Activated naive CD4-positive, alpha-beta T cell treated with anti-CD3 and anti-CD28 coated beads, Interleukin-2, amount 50 U/mL, for 24 hours (primary cell): ENCODE measurements around the gene NOS1AP.
"Not testable (repeated sequence)": the region's sequence is repeated elsewhere in the genome, so short reads cannot be mapped to it uniquely, and the experiment has no call there.

Experiments used
- H3K27ac Mint-ChIP-seq: one replicate; pipeline ENCODE4 v1.8.0; 2021; ENCODE audit warnings: mild to moderate bottlenecking, mixed read lengths
- H3K27me3 Mint-ChIP-seq: one replicate; pipeline ENCODE4 v1.8.0; 2021; ENCODE audit warnings: mixed read lengths
- H3K36me3 Mint-ChIP-seq: one replicate; pipeline ENCODE4 v1.8.0; 2021; ENCODE audit warnings: mixed read lengths
- H3K4me1 Mint-ChIP-seq: one replicate; pipeline ENCODE4 v1.8.0; 2021; ENCODE audit warnings: mixed read lengths
- H3K4me3 Mint-ChIP-seq: one replicate; pipeline ENCODE4 v1.8.0; 2021; ENCODE audit warnings: mild to moderate bottlenecking, mixed read lengths
- H3K9me3 Mint-ChIP-seq: one replicate; pipeline ENCODE4 v1.8.0; 2021; ENCODE audit warnings: mixed read lengths

The NOS1AP gene

DNA sequence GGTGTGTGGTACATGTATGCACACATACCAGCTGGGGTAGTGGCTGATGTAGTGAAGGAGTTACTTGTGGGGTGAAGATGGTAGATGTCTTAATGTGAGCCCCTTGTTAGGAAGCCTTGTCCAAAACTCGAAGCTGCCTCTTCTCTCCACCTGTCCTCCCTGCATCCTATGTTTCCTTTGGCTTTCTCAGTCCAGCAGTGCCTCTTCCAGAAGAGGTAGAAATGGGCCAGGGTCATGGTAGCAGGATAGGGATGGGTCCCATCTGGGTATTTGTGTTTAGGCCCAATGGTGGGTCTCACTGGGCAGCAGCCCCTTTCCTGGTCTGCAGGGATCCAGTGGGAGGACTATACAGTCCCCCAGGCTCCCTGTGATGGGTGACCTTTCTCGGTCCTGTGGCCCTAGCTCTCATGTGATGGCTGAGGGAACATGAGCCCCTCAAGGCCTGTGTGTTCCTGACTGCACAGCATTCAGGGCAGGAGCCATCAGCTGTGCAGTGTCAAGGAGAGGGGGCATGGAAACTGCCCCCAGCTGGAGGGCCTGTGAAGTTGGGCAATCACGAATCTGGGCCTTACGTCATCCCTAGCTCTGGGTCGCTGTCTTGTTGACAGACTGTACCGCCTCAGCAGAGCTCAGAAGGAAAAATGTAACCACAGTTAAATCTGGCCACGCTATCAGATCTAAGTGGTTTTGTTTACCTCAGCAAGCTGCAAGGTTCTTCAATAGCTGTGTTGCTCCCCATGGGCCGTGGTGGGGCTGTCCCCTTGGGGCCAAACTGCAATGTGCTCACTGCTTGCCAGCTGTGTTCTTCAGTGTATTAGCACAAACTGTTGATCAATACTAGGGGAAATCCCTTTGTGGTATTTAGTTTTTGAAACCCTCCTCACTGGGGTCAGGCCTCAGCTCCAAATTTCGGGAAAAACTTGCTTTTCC lies 82.7 kb downstream of the NOS1AP start:
- no peaks in the 10 kb centered on the region for H3K4me1 Mint-ChIP-seq
- no peak overlapping the region for H3K27ac Mint-ChIP-seq
- H3K36me3 Mint-ChIP-seq, result no peaks in the 10 kb centered on the region
- H3K27me3 Mint-ChIP-seq, result peaks cover 8% of the 10 kb centered on the region
- no peaks in the 10 kb centered on the region for H3K9me3 Mint-ChIP-seq
- no peak overlapping the region for H3K4me3 Mint-ChIP-seq

DNA sequence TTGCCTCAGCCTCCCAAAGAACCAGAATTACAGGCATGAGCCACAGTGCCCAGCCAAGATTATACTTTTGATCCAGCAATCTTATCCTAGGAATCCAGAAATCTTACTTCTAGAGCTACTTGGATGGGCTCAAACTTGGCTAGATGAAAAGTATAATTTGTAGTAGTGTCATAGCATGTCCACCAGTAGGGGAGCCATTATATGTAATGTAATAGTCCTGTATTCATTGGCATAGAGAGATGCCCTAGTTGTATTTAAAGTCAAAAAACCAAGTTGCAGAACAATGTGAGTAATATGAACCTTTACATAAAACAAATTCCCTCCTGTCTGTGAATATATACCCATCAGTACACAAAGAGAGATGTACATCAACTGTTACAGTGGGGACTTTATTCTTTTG lies 83.9 kb downstream of the NOS1AP start:
- no peaks in the 10 kb centered on the region for H3K4me1 Mint-ChIP-seq
- H3K36me3 Mint-ChIP-seq, result no peaks in the 10 kb centered on the region
- no peaks in the 10 kb centered on the region for H3K9me3 Mint-ChIP-seq

DNA sequence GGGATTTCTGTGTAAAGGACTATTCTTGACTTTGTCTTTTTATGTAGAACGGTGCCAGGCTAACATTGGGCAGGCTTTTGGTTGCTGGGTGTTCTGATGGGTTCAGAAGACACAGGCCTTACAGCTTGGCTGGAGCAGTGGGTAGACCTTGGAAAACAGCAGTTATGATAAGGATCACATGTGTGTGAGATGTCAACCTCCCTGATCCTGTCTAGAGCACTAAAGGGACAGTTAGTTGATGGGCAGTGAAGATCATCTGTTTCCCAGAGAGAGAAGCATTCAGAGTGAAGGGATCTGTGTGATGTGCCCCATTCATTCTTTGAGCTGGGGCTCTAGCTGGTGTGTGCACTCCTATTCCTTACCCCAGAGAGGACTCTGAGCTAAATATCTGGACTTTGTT lies 88.0 kb downstream of the NOS1AP start:
- Mint-ChIP-seq H3K36me3 (no peaks in the 10 kb centered on the region), H3K4me1 (no peaks in the 10 kb centered on the region), H3K27ac (no peak overlapping the region), H3K27me3 (peaks cover 2% of the 10 kb centered on the region), H3K4me3 (no peak overlapping the region), H3K9me3 (no peaks in the 10 kb centered on the region)

More for the DNA sequence above, 83.9 kb downstream of the NOS1AP start:
- no peak overlapping the region for H3K27ac Mint-ChIP-seq
- H3K4me3 Mint-ChIP-seq, result no peak overlapping the region
- peaks cover 6% of the 10 kb centered on the region for H3K27me3 Mint-ChIP-seq

DNA sequence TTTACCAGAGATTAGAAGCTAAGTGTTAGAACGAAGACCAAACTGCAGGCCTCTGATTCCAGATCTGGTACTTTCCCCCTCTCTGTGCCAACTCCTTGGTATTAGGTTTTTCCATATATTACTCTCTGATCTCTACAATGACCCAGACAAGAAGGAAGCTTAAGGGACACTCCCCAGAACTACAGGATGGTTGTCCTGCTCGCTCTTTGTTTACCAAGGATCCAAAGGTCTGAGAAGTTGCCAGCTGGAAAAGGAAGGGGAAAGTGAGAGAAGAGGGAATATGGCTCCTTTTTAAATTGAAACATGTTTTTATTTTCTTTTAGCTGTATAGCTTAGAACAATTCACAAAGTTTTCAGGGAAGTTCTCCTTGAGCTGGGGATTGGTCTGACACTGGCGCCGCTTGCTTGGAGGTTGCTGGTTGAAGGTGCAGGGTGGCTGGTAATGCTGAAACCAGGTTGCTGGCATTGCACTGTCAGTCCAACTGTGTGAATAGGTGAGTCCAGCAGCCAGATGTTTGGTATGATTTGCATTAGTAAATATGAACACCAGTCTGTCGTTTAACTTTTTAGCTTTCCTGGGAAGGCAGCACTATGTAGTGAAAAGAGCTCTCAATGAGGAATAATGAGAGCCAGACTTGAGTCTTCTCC lies 89.3 kb downstream of the NOS1AP start:
- Mint-ChIP-seq H3K4me1 (no peaks in the 10 kb centered on the region), H3K27ac (no peak overlapping the region)

DNA sequence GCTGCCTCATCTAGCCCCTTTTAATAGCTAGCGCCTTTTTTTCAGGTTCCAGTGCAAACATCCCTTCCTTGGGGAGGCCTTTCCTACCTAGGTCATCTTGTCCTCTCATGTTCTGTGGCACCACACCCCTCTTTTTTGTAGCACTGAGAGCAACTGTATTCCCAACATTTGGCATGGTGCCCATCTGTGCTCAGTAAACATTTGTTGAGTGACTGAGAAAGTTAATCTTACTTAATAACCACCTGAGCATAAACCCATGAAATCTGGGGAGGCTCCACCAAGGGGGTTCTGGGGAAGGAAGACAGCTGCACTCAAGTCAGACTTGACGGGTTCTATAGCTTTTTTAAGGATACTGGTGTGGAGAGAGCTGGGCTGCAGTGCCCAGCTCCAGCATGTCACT lies 90.0 kb downstream of the NOS1AP start:
- Mint-ChIP-seq H3K4me3 (no peak overlapping the region), H3K27ac (no peak overlapping the region), H3K36me3 (no peaks in the 10 kb centered on the region), H3K9me3 (no peaks in the 10 kb centered on the region), H3K4me1 (no peaks in the 10 kb centered on the region), H3K27me3 (peaks cover 7% of the 10 kb centered on the region)

More for the DNA sequence above, 89.3 kb downstream of the NOS1AP start:
- H3K4me3 Mint-ChIP-seq, result no peak overlapping the region
- H3K36me3 Mint-ChIP-seq, result no peaks in the 10 kb centered on the region
- H3K9me3 Mint-ChIP-seq, result no peaks in the 10 kb centered on the region
- peaks cover 6% of the 10 kb centered on the region for H3K27me3 Mint-ChIP-seq

DNA sequence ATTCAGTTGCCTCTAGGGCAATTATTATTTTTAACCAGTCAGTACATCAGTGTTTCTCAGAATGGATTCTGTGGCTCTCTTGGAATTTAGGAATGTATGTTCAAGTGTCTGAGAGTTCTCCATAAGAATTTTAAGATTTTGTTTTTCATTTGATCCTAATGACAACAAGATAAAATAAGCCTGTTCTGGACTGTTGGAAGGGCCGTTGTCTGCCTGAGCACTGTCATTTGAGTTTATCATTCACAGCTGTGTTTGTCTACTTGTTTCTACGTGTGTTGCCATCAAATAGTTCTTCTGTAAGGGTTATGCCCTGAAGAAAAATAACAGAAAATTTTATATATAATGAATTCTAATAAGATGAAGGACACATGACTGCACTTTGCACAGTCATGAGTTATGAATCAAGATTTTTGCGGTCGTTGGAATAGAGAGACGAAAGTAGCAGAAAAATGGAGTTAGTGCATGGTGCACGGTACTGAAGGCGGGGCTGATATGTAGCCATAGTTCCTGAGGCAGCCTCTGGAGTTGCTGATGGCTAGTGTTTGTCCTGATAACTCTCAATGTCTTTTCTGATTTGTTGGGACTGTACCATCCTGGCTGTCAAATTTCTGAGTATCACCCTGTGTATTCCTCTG lies 92.5 kb downstream of the NOS1AP start:
- no peak overlapping the region for H3K27ac Mint-ChIP-seq
- no peaks in the 10 kb centered on the region for H3K36me3 Mint-ChIP-seq
- H3K4me1 Mint-ChIP-seq, result no peaks in the 10 kb centered on the region
- peaks cover 14% of the 10 kb centered on the region for H3K27me3 Mint-ChIP-seq
- H3K4me3 Mint-ChIP-seq, result no peak overlapping the region
- no peaks in the 10 kb centered on the region for H3K9me3 Mint-ChIP-seq

DNA sequence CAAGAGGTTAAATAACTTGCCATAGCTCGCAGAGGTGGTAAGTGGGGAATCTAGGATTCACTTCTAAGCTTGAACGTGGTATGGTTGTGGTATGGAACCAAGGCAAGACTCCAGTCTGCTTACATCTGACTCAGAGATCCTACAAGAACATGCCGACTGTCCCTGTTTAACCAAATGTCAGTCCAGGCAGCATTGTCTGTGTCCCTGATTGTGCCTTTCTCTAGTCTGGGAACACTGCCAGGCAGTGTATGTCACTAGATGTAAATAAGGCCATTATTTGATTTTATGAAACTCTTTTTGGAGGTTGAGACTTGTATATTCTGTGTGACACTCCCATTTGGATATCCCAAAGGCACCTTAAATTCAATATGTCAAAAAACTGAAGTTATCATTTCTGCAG lies 96.0 kb downstream of the NOS1AP start:
- H3K9me3 Mint-ChIP-seq, result no peaks in the 10 kb centered on the region
- no peaks in the 10 kb centered on the region for H3K4me1 Mint-ChIP-seq
- H3K27me3 Mint-ChIP-seq, result peaks cover 15% of the 10 kb centered on the region
- no peaks in the 10 kb centered on the region for H3K36me3 Mint-ChIP-seq
- H3K4me3 Mint-ChIP-seq, result no peak overlapping the region
- H3K27ac Mint-ChIP-seq, result no peak overlapping the region

DNA sequence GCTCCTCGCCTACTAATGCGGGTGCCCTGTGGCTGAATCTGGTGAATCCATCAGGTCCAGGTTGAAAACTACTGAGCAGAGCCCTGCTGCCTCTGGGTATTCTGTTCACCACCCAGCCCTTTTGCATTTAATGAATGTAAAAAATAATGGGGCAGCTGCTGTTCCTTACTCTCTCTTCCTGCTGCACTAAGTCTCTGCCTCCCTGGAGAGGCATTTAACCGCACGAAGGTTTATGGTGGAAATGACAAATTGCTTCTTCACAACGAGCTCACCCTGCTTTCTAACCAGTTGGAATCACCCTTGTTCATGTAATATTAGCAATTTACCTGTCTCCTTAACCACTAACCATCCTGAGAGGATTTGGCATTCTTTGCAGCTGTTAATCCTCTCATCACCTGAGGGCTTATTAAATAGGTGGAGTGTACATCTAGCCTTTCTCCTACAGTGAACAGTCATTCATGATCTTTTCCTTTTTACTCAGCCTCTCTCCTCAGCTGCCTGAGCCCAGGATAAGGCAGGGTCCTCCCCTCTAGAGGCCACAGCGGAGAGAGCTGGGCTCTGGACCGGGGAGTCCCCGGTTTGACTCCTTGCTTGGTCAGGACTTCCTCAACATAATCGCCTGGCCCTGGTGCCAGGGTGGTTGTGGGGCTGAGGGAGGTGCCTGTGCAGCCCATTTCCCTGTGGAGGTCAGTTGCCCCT lies 97.6 kb downstream of the NOS1AP start:
- Mint-ChIP-seq H3K4me3 (no peak overlapping the region), H3K4me1 (no peaks in the 10 kb centered on the region), H3K27ac (no peak overlapping the region), H3K36me3 (no peaks in the 10 kb centered on the region), H3K27me3 (peaks cover 14% of the 10 kb centered on the region), H3K9me3 (no peaks in the 10 kb centered on the region)

DNA sequence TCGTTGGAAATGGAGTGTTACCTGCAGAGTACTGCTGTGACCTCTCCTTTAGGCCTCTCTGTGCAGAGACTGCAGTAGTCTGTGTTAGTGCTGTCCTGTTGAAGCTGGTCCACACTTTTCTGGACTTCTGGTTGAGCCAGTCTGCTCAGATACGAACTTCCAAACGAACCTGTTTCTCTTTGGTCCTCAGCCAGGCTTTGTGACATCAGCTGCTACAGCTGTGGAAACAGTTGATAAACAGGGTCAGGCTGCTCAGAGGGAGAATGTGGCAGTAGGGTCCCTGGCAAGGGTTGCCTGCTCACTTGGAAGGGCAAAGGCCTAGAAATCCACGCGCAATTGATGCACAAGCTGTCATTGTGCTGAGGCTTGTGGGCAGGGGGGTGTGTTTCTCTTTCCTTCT lies 98.8 kb downstream of the NOS1AP start:
- peaks cover 13% of the 10 kb centered on the region for H3K27me3 Mint-ChIP-seq
- no peaks in the 10 kb centered on the region for H3K9me3 Mint-ChIP-seq
- no peak overlapping the region for H3K4me3 Mint-ChIP-seq

DNA sequence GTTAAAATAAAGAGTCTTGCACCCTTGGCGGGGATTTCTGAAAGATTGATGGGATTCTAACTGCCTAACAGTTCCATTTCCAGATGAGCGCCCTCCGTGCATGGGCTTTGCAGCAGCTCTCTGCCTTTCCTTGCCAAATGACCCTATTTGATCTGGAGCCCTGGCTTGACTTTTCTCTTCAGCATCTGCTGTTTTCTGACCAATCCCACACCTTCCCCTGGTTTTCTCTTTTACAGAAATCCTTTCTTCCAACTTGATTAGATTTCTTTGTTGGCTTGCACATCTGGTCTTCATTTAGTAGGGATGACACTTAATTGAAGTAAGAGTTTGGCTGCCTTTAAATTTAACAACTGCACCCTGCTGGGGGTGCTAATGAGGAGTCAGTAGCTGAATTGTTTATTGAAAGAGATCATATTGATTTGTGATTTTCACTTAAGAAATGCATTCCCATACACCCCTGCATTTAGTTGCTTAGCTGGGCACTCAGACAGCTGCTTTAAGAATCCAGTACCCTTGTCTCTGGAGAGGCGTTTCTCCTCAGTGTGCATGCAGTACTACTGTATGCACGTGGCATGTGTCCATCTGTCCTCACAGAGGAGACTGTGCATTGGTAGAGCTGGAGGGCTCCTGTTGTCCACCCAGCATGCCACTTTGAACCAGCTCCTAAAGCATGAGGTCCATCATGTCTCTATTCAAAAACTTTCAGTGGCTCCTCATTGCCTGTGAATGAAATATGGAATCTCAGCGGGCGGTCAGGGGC lies 99.7 kb downstream of the NOS1AP start:
- H3K4me1 Mint-ChIP-seq, result no peaks in the 10 kb centered on the region
- H3K27me3 Mint-ChIP-seq, result peaks cover 9% of the 10 kb centered on the region

More for the DNA sequence above, 98.8 kb downstream of the NOS1AP start:
- no peak overlapping the region for H3K27ac Mint-ChIP-seq
- H3K36me3 Mint-ChIP-seq, result no peaks in the 10 kb centered on the region
- no peaks in the 10 kb centered on the region for H3K4me1 Mint-ChIP-seq

DNA sequence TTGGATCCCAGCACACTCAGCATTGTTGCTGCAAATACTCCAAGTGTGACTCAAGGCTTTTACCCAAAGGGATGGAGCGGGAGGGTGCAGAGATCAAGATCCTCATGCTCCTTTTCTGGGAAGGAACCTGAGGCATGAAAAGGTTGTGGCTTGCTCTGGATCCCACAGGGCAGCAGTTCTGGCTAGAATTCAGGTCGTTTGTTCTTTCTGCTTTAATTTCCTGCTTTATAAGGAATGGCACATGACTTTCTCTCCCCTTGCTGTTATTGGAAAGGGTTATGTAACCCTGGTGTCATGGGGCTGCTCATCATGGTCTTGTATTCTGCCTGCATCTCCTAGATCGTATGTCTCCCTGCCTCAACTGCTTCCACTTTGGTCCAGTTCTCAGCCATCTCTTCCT lies 101.6 kb downstream of the NOS1AP start:
- Mint-ChIP-seq H3K9me3 (no peaks in the 10 kb centered on the region), H3K36me3 (no peaks in the 10 kb centered on the region), H3K4me3 (no peak overlapping the region), H3K27me3 (peaks cover 6% of the 10 kb centered on the region), H3K4me1 (no peaks in the 10 kb centered on the region), H3K27ac (no peak overlapping the region)

More for the DNA sequence above, 99.7 kb downstream of the NOS1AP start:
- Mint-ChIP-seq H3K4me3 (no peak overlapping the region), H3K9me3 (no peaks in the 10 kb centered on the region), H3K27ac (no peak overlapping the region), H3K36me3 (no peaks in the 10 kb centered on the region)

DNA sequence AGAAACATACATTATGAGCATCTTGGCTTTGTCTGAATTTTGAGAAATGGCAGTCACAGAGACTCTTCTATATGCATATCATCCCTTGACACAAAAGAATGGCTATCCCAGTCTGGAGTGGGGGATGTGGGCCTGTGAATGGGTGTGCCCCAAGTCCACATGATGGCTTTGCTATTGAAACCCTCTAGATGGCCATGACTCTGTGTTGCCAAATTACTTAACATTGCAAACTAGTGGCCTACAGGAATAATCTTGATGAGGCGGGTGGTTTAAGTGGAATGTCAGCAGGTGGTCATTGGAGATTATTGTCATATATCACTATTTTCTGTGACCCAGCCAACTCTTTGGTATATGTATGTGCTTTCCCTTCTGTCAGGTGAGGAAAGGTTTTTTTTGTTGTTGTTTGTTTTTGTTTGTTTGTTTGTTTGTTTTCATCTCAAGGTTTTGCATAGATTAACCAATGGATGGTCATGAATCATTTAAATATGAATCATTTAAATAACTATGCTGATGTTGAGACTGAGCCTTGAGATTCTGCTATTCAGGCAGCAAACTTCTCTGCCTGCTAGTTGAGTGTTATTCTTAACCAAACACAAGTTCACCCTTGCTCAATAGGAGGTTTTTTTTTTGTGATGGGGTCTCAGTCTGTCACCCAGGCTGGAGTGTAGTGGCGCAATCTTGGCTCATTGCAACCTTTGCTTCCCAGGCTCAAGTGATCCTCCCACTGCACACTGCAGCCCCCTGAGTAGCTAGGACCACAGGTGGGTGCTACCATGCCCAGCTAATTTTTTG lies 103.0 kb downstream of the NOS1AP start:
- Mint-ChIP-seq H3K27ac (no peak overlapping the region), H3K4me3 (no peak overlapping the region), H3K9me3 (no peaks in the 10 kb centered on the region), H3K36me3 (no peaks in the 10 kb centered on the region), H3K27me3 (peaks cover 2% of the 10 kb centered on the region), H3K4me1 (no peaks in the 10 kb centered on the region)

DNA sequence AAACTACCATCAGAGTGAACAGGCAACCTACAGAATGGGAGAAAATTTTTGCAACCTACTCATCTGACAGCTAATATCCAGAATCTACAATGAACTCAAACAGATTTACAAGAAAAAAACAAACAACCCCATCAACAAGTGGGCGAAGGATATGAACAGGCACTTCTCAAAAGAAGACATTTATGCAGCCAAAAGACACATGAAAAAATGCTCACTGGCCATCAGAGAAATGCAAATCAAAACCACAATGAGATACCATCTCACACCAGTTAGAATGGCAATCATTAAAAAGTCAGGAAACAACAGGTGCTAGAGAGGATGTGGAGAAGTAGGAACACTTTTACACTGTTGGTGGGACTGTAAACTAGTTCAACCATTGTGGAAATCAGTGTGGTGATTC lies 104.1 kb downstream of the NOS1AP start:
- H3K4me1 Mint-ChIP-seq, H3K27ac Mint-ChIP-seq, H3K27me3 Mint-ChIP-seq, H3K36me3 Mint-ChIP-seq, H3K4me3 Mint-ChIP-seq, H3K9me3 Mint-ChIP-seq: not testable (repeated sequence)

DNA sequence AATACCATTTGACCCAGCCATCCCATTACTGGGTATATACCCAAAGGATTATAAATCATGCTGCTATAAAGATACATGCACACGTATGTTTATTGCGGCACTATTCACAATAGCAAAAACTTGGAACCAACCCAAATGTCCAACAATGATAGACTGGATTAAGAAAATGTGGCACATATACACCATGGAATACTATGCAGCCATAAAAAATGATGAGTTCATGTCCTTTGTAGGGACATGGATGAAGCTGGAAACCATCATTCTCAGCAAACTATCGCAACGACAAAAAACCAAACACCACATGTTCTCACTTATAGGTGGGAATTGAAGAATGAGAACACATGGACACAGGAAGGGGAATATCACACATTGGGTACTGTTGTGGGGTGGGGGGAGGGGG lies 104.5 kb downstream of the NOS1AP start:
- H3K36me3 Mint-ChIP-seq, H3K9me3 Mint-ChIP-seq, H3K4me1 Mint-ChIP-seq, H3K27ac Mint-ChIP-seq, H3K27me3 Mint-ChIP-seq, H3K4me3 Mint-ChIP-seq: not testable (repeated sequence)
